Measurements from ENCODE around the gene EML4. TPM values are rescaled to one million over a fixed set of nuclear protein-coding genes. Genes with fewer than 3 reads are reported as not detected.

The EML4 gene
- total RNA-seq, 4 donors from 2014 or later, result 11.6 to 29.8 (median 22.4) TPM

DNA sequence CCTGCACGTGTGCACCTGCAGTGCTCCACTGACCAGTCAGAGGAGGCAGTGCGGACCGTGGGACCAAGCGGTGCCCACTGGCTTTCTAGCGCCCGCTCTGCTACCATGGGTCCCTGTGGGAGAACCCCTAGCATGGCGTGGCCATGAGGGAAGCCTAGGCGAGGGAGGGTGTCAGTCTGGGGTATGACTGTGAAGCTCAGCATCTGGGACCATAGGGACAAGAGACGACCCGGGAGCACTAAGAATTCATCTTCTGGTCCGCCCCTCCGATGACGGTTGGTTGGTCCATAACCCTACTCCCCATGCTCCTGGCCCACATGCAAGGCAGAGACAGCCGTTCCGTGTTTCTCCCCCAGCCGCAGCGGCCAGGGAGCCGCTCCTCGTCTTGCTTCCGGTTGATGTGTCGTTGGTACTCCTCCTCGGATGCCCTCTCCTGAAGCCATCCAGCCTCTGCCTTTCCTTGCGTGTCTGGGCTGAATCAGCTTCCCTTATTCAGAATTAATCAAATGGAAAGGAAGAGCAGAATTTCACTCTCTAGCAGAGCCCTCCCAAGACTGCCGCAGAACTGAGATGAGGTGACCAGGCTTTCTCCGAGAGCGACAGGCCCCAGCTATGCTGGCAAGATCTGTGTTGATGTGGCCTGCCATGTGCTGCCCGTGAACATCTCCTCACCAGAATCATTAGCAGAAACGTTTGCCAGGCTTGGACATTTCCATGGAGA, 168.9 kb downstream of the EML4 start:
- Histone ChIP-seq H3K36me3 (peaks cover 5 to 85% (median 21%) of the 10 kb centered on the region in 3 donors), H3K4me1 (peaks cover 0 to 14% (median 8%) of the 10 kb centered on the region in 3 donors), H3K4me3 (no peak overlapping the region), H3K27ac (no peak overlapping the region), H3K27me3 (no peaks in the 10 kb centered on the region), H3K9me3 (no peaks in the 10 kb centered on the region)
- DNase-seq, result no peak
- TF ChIP-seq, protein P1, sequence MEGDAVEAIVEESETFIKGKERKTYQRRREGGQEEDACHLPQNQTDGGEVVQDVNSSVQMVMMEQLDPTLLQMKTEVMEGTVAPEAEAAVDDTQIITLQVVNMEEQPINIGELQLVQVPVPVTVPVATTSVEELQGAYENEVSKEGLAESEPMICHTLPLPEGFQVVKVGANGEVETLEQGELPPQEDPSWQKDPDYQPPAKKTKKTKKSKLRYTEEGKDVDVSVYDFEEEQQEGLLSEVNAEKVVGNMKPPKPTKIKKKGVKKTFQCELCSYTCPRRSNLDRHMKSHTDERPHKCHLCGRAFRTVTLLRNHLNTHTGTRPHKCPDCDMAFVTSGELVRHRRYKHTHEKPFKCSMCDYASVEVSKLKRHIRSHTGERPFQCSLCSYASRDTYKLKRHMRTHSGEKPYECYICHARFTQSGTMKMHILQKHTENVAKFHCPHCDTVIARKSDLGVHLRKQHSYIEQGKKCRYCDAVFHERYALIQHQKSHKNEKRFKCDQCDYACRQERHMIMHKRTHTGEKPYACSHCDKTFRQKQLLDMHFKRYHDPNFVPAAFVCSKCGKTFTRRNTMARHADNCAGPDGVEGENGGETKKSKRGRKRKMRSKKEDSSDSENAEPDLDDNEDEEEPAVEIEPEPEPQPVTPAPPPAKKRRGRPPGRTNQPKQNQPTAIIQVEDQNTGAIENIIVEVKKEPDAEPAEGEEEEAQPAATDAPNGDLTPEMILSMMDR (IDR thresholded peaks at IDR 0.05), result no peak
- no peak for TF ChIP-seq POLR2A (IDR thresholded peaks at IDR 0.05)
- intact Hi-C loops (cut with DNase I), result no loop called here
- 94 to 95% methylated on average over 22 to 27 of the region's 28 CpGs for WGBS, 2 donors

DNA sequence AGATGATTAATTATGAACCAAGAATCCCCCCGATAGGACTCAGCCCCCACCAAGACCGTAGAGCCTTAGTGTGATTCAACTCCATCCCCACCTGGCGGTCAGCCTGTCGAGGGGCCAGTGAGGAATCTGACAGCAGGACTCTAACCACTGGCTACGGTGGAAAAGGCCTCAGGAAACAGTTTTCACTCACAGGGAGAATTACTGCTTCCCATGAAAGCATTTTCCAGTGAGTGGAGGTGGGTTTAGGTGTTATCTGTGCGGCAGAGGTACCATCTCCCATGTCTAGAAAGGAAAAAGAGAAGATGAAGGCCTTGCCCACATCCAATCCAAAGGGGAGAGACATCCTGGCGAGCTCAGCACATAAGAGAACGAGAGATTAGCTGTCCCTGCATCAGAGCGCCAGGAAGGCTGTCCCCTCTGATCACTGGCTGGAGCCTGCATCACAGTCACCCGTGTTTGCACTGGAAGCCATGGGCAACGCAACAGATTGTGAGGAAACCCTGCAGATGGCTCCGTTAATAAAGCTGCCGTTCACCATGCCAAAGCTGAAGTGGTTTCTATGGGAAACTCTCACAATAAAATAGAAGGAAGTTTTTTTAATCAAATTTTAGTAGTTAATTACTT, 169.5 kb downstream of the EML4 start:
- no peaks in the 10 kb centered on the region for H3K27me3 ChIP-seq
- WGBS, 2 donors, result 90% methylated on average over 9 to 11 of the region's 13 CpGs
- H3K4me1 ChIP-seq, result peaks cover 0 to 17% (median 8%) of the 10 kb centered on the region in 3 donors
- peaks cover 5 to 81% (median 19%) of the 10 kb centered on the region in 3 donors for H3K36me3 ChIP-seq
- H3K4me3 ChIP-seq, result no peak overlapping the region
- no peaks in the 10 kb centered on the region for H3K9me3 ChIP-seq
- H3K27ac ChIP-seq, result no peak overlapping the region
- intact Hi-C loops (cut with DNase I), result no loop called here
- TF ChIP-seq, protein P1 (IDR thresholded peaks at IDR 0.05), result no peak
- no peak for TF ChIP-seq POLR2A (IDR thresholded peaks at IDR 0.05)
- DNase-seq, result no peak

DNA sequence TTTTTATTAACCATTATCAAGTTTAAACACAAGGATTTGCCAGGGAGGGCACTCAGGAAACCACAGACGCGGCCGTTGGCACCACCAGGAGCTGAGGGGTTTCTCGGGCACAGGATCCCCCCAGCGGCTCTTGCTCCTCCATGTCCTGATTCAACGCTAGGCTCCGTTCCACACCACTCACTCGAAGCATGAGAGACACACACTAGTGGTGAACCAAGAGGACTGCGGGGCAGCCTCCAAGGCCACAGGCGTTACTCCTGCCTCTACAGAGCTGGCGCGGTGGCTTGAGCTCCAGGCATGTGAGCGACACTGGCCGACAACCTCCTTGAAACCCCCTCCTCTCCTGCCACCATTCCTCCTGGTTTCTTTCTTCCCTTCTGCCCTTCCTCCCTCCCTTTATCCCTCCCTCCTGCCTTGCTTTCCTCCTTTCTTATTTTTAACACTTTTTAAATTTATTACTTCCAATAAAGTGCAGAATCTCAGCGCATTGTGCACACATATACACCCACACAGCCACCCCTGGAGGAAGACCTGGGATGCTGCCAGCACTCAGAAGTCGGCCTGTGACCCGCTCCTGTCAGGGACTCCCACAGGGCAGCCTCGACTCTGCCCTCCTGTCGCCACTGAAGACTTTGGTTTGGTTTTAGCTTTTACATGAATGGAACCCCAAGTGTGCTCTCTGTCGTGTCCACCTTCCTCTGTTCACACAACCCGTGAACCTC, 170.2 kb downstream of the EML4 start:
- H3K4me3 ChIP-seq, result no peak overlapping the region
- H3K27ac ChIP-seq, result no peak overlapping the region
- peaks cover 5 to 79% (median 13%) of the 10 kb centered on the region in 3 donors for H3K36me3 ChIP-seq
- no peak for DNase-seq
- peaks cover 0 to 17% (median 8%) of the 10 kb centered on the region in 3 donors for H3K4me1 ChIP-seq
- no peaks in the 10 kb centered on the region for H3K9me3 ChIP-seq
- H3K27me3 ChIP-seq, result no peaks in the 10 kb centered on the region
- 87 to 91% methylated on average over 17 to 20 of the region's 21 CpGs for WGBS, 2 donors
- intact Hi-C loops (cut with DNase I), result no loop called here
- TF ChIP-seq, protein P1 (IDR thresholded peaks at IDR 0.05), result peak in 1 of 6 experiments; percentile 14
- TF ChIP-seq POLR2A (IDR thresholded peaks at IDR 0.05), result no peak

DNA sequence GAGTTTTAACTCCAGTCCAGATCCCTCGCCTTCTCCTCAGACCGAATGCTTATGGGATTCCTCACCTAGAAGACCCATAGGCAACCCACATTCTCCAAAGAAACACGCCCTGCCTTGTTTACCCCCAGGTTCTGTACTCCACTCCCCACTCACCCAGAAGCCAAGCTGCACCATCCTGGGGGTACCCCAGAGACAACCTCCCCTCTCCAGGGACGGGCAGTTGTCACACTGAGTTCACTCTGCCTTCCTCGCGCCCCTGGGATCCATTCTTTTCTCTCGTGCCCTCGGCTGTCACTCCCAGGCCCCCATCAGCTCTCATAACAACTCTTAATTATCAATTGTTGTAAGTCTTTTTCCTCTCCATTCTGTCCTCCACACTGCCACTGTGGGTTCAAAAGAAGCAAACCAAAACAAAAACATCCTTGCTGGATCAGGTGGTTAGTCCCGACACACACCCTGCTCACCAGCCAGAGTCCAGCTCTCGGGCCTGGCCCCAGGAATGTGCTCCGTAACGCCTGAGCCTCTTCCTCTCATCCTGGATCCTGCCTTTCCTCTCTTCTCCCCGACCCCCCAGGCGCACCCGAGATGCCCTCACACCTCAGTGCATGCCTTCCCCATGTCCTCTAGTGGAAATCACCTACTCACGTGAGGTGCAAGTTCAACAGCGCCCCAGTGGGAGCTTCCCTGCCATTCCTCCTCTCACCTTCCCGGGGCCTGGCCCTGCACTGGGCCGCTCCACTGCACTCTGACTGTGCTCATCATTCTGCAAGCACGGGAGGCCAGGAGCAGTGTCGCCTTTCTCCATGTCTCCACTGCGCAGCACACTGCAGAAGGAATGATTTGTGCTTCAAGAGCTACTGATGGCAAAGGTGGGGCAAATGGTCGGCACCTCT, 171.1 kb downstream of the EML4 start:
- TF ChIP-seq, protein P1 (IDR thresholded peaks at IDR 0.05), result no peak
- TF ChIP-seq POLR2A (IDR thresholded peaks at IDR 0.05), result no peak
- H3K27me3 ChIP-seq, result no peaks in the 10 kb centered on the region
- intact Hi-C loops (cut with DNase I), result no loop called here
- no peak overlapping the region for H3K4me3 ChIP-seq
- H3K4me1 ChIP-seq, result peaks cover 0 to 17% (median 8%) of the 10 kb centered on the region in 3 donors
- peaks cover 5 to 80% (median 13%) of the 10 kb centered on the region in 3 donors for H3K36me3 ChIP-seq
- DNase-seq, result no peak
- no peak overlapping the region for H3K27ac ChIP-seq
- H3K9me3 ChIP-seq, result no peaks in the 10 kb centered on the region
- 90 to 92% methylated on average over 18 to 19 of the region's 23 CpGs for WGBS, 2 donors
